ENCODE measurements around the gene ZBTB18. TPM values are rescaled to one million over a fixed set of nuclear protein-coding genes. Genes with fewer than 3 reads are reported as not detected.

Gene ZBTB18
- total and polyA plus RNA-seq, 2 donors (not counting 1 experiment from before 2014, with no cell fraction given) = 10.3 to 12.6 TPM

- Histone ChIP-seq H3K4me1 (ENCODE audit: control insufficient read depth, extremely low read depth, insufficient read depth, low read length) (peaks cover under 1% of the 10 kb centered on the region), H3K4me3 (replicated peaks in 1 of 4; ENCODE audit: control extremely low read depth in 1 of 4, insufficient read depth in 1 of 4, low read depth in 3 of 4, low read length in 4 of 4) (no peak overlapping the region), H3K9me3 (ENCODE audit: control insufficient read depth, insufficient read depth, low read depth, low read length) (no peaks in the 10 kb centered on the region), H3K27me3 (ENCODE audit: control insufficient read depth, insufficient read depth, low read length) (no peaks in the 10 kb centered on the region), H2AFZ (ENCODE audit: low read length) (no peak overlapping the region), H3K36me3 (ENCODE audit: control insufficient read depth, insufficient read depth, low read length) (no peaks in the 10 kb centered on the region), H4K20me1 (ENCODE audit: control insufficient read depth, extremely low read depth, insufficient read depth, low read length) (no peaks in the 10 kb centered on the region), H3K4me2 (ENCODE audit: extremely low read depth, insufficient read depth, low read length) (no peak overlapping the region), H3K79me2 (ENCODE audit: control insufficient read depth, insufficient read depth, low read length) (no peaks in the 10 kb centered on the region), H3K9ac (ENCODE audit: insufficient read depth, low read length) (no peak overlapping the region), H3K27ac (ENCODE audit: insufficient read depth, low read length) (no peak overlapping the region)
- DNase-seq (ENCODE audit: low read depth in 2 of 2) = no peak
- TF ChIP-seq CTCF (conservative IDR thresholded peaks at IDR 0.05 in 1 of 2, IDR thresholded peaks at IDR 0.05 in 1 of 2; ENCODE audit: low read depth in 1 of 2, low read length in 2 of 2) = no peak
These were observed 11.2 kb downstream of the ZBTB18 start for GRCh38 chr1:244062156-244062725.

- DNase-seq (ENCODE audit: low read depth in 2 of 2) = peak in 1 of 2 donors; percentile 21
- no peak overlapping the region for H2AFZ ChIP-seq (ENCODE audit: low read length)
- peaks cover 4% of the 10 kb centered on the region for H3K4me1 ChIP-seq (ENCODE audit: control insufficient read depth, extremely low read depth, insufficient read depth, low read length)
- H3K27ac ChIP-seq (ENCODE audit: insufficient read depth, low read length) = no peak overlapping the region
- no peak overlapping the region for H3K4me2 ChIP-seq (ENCODE audit: extremely low read depth, insufficient read depth, low read length)
- H3K36me3 ChIP-seq (ENCODE audit: control insufficient read depth, insufficient read depth, low read length) = no peaks in the 10 kb centered on the region
- H3K79me2 ChIP-seq (ENCODE audit: control insufficient read depth, insufficient read depth, low read length) = no peaks in the 10 kb centered on the region
- no peaks in the 10 kb centered on the region for H4K20me1 ChIP-seq (ENCODE audit: control insufficient read depth, extremely low read depth, insufficient read depth, low read length)
- TF ChIP-seq CTCF (conservative IDR thresholded peaks at IDR 0.05 in 1 of 2, IDR thresholded peaks at IDR 0.05 in 1 of 2; ENCODE audit: low read depth in 1 of 2, low read length in 2 of 2) (no peak), EZH2 (IDR thresholded peaks at IDR 0.05; ENCODE audit: low read length, missing control alignments) (no peak)
- H3K9ac ChIP-seq (ENCODE audit: insufficient read depth, low read length) = no peak overlapping the region
- no peaks in the 10 kb centered on the region for H3K9me3 ChIP-seq (ENCODE audit: control insufficient read depth, insufficient read depth, low read depth, low read length)
- H3K27me3 ChIP-seq (ENCODE audit: control insufficient read depth, insufficient read depth, low read length) = no peaks in the 10 kb centered on the region
- H3K4me3 ChIP-seq (replicated peaks in 1 of 4; ENCODE audit: control extremely low read depth in 1 of 4, insufficient read depth in 1 of 4, low read depth in 3 of 4, low read length in 4 of 4) = no peak overlapping the region
These were observed 12.4 kb downstream of the ZBTB18 start for GRCh38 chr1:244063498-244063897.

GRCh38 chr1:244064621-244065020 is 13.5 kb downstream of the ZBTB18 start:
- Histone ChIP-seq H3K27ac (ENCODE audit: insufficient read depth, low read length) (no peak overlapping the region), H3K36me3 (ENCODE audit: control insufficient read depth, insufficient read depth, low read length) (no peaks in the 10 kb centered on the region), H2AFZ (ENCODE audit: low read length) (no peak overlapping the region), H3K4me1 (ENCODE audit: control insufficient read depth, extremely low read depth, insufficient read depth, low read length) (peaks cover 4% of the 10 kb centered on the region), H3K4me3 (replicated peaks in 1 of 4; ENCODE audit: control extremely low read depth in 1 of 4, insufficient read depth in 1 of 4, low read depth in 3 of 4, low read length in 4 of 4) (no peak overlapping the region), H3K4me2 (ENCODE audit: extremely low read depth, insufficient read depth, low read length) (no peak overlapping the region), H3K9me3 (ENCODE audit: control insufficient read depth, insufficient read depth, low read depth, low read length) (no peaks in the 10 kb centered on the region), H3K27me3 (ENCODE audit: control insufficient read depth, insufficient read depth, low read length) (no peaks in the 10 kb centered on the region), H4K20me1 (ENCODE audit: control insufficient read depth, extremely low read depth, insufficient read depth, low read length) (no peaks in the 10 kb centered on the region), H3K9ac (ENCODE audit: insufficient read depth, low read length) (no peak overlapping the region), H3K79me2 (ENCODE audit: control insufficient read depth, insufficient read depth, low read length) (no peaks in the 10 kb centered on the region)
- TF ChIP-seq EZH2 (IDR thresholded peaks at IDR 0.05; ENCODE audit: low read length, missing control alignments) (no peak), CTCF (conservative IDR thresholded peaks at IDR 0.05 in 1 of 2, IDR thresholded peaks at IDR 0.05 in 1 of 2; ENCODE audit: low read depth in 1 of 2, low read length in 2 of 2) (no peak)
- DNase-seq (ENCODE audit: low read depth in 2 of 2) = no peak
